Stimulated activated CD8-positive, alpha-beta memory T cell treated with anti-CD3 and anti-CD28 coated beads, Interleukin-2, amount 100 ng/mL, for 48 hours (primary cell): ENCODE measurements around the gene TRAF4.
"Not testable (repeated sequence)": the region's sequence is repeated elsewhere in the genome, so short reads cannot be mapped to it uniquely, and the experiment has no call there.

Source experiments
- DNase-seq, 2 donors: peaks; one replicate each; pipeline ENCODE4 v3.0.0-alpha.2; 2020; ENCODE audit warnings: low read depth in 2 of 2

The TRAF4 gene

GRCh38 chr17:28792877-28793661 lies 49.3 kb downstream of the TRAF4 start:
- DNase-seq = no peak

- not testable (repeated sequence) for DNase-seq
These were observed 51.1 kb downstream of the TRAF4 start for GRCh38 chr17:28794846-28795441.

GRCh38 chr17:28796062-28796461 lies 52.3 kb downstream of the TRAF4 start:
- DNase-seq = no peak
